Thyroid gland (tissue), 4 donors: Measurements from ENCODE around the gene TRABD2A. TPM values are rescaled to one million over a fixed set of nuclear protein-coding genes. Genes with fewer than 3 reads are reported as not detected.

Experiments
- DNase-seq, 2 donors: peaks; one replicate each; pipeline ENCODE4 v3.0.0-alpha.2; 2019
- H3K27ac ChIP-seq, 3 donors: fragments of 200-600 bp; sonication (generic); 1 replicate in 2 of 3; 2 replicates in 1 of 3; pipeline ENCODE4 v1.5.1; 2016 to 2019; ENCODE audit warnings: mild to moderate bottlenecking in 1 of 3, moderate library complexity in 1 of 3
- H3K27me3 ChIP-seq: fragments of 200-600 bp; sonication (generic); one replicate; pipeline ENCODE4 v1.5.1; 2019
- H3K36me3 ChIP-seq, 2 donors: fragments of 200-600 bp; sonication (generic); one replicate each; pipeline ENCODE4 v1.5.1; 2016 to 2019
- H3K4me1 ChIP-seq, 2 donors: fragments of 200-600 bp; sonication (generic); one replicate each; pipeline ENCODE4 v1.5.1; 2017 to 2019
- H3K4me3 ChIP-seq, 3 donors: fragments of 200-600 bp; sonication (generic); replicated peaks in 1 of 3; 1 replicate in 2 of 3; 2 replicates in 1 of 3; pipeline ENCODE4 v1.5.1; 2016; ENCODE audit warnings: mild to moderate bottlenecking in 1 of 3
- H3K9me3 ChIP-seq: fragments of 200-600 bp; sonication (generic); one replicate; pipeline ENCODE4 v1.5.1; 2017
- POLR2A ChIP-seq, 2 donors: fragments of 450-650 bp; IDR thresholded peaks; one replicate each; pipeline ENCODE4 v1.6.1; 2017; ENCODE audit warnings: antibody characterized with exemption in 2 of 2, mild to moderate bottlenecking in 2 of 2, moderate library complexity in 1 of 2
- WGBS, 2 donors: methylation state at CpG; one replicate each; pipeline ENCODE4 v1.1.5; 2017; 5-methylcytosine and 5-hydroxymethylcytosine counted together
- intact Hi-C: fragments of 100-400 bp; cut with DNase I; formaldehyde crosslinking; loops from one replicate; pipeline ENCODE4 v1.15.1; 2023
- total RNA-seq, 4 donors: library from RNA; depleted of rRNA; stranded (reverse); fragments of >200 nt; gene quantifications; one replicate each; pipeline ENCODE4 v1.2.3, GENCODE V29; 2016
- TF ChIP-seq, protein P1 (sequence below), 6 experiments: fragments of 200-600 bp in 3 of 6; fragments of 450-650 bp in 3 of 6; sonication (generic) in 3 of 6; IDR thresholded peaks; one replicate each; pipeline ENCODE4 v1.5.1; 2016 to 2019; ENCODE audit warnings: antibody characterized with exemption in 6 of 6, mild to moderate bottlenecking in 2 of 6, inconsistent platforms in 1 of 6, moderate library complexity in 1 of 6

Gene TRABD2A
- total RNA-seq, 4 donors from 2014 or later, result 0.20 to 1.9 TPM; not detected in 2

DNA sequence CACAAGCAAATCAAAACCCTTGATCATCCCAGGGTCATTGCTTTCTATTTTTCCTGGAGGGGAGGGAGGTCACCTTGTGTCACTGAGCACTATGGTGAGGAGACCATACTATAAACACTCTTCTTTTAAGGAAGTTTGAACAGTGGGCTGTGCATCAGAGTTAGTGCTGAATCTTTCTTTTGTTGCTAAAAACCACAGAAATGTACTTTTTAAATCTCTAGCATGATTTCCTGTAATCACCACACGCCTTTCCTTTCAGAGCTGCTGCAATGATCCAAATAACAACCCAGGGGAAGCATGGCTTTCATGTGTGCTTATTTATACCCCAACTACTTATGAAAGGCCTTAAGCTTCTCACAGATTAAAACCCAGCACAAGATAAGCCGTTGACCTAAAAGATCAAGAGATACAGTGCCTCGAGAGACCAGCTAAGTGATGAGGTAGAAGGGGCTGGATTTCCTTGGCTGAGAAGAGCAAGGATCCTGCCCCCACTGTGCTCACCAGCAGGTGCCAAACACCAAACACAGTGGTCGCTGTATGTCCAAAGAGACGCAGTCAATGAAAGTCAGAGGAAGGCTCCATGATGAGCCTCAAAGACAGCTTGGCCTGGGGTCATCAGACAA, 34.7 kb downstream of the TRABD2A start:
- no peak for DNase-seq
- Histone ChIP-seq H3K4me3 (no peak overlapping the region), H3K9me3 (no peaks in the 10 kb centered on the region), H3K36me3 (no peaks in the 10 kb centered on the region), H3K27ac (no peak overlapping the region), H3K4me1 (no peaks in the 10 kb centered on the region), H3K27me3 (no peaks in the 10 kb centered on the region)
- intact Hi-C loops, result no loop called here
- TF ChIP-seq, protein P1, sequence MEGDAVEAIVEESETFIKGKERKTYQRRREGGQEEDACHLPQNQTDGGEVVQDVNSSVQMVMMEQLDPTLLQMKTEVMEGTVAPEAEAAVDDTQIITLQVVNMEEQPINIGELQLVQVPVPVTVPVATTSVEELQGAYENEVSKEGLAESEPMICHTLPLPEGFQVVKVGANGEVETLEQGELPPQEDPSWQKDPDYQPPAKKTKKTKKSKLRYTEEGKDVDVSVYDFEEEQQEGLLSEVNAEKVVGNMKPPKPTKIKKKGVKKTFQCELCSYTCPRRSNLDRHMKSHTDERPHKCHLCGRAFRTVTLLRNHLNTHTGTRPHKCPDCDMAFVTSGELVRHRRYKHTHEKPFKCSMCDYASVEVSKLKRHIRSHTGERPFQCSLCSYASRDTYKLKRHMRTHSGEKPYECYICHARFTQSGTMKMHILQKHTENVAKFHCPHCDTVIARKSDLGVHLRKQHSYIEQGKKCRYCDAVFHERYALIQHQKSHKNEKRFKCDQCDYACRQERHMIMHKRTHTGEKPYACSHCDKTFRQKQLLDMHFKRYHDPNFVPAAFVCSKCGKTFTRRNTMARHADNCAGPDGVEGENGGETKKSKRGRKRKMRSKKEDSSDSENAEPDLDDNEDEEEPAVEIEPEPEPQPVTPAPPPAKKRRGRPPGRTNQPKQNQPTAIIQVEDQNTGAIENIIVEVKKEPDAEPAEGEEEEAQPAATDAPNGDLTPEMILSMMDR (IDR thresholded peaks at IDR 0.05), result no peak
- TF ChIP-seq POLR2A (IDR thresholded peaks at IDR 0.05), result no peak
- WGBS, 2 donors, result 51 to 54% methylated on average over 5 of the region's 5 CpGs

DNA sequence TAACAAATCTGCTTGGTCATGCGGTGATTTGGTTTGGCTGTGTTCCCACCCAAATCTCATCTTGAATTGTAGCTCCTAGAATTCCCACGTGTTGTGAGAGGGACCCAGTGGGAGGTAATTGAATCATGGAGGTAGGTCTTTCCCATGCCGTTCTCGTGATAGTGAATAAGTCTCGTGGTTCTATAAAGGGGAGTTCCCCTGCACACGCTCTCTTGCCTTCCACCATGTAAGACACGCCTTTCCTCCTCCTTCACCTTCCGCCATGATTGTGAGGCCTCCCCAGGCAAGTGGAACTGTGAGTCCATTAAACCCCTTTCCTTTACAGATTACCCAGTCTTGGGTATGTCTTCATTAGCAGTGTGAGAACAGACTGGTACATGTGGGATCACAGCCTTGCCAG, 36.7 kb downstream of the TRABD2A start:
- no peaks in the 10 kb centered on the region for H3K9me3 ChIP-seq
- no peaks in the 10 kb centered on the region for H3K27me3 ChIP-seq
- H3K27ac ChIP-seq, result no peak overlapping the region
- H3K4me3 ChIP-seq, result no peak overlapping the region
- H3K4me1 ChIP-seq, result no peaks in the 10 kb centered on the region
- no peaks in the 10 kb centered on the region for H3K36me3 ChIP-seq
- no peak for DNase-seq
- intact Hi-C loops, result no loop called here
- TF ChIP-seq, protein P1 (IDR thresholded peaks at IDR 0.05), result no peak
- no peak for TF ChIP-seq POLR2A (IDR thresholded peaks at IDR 0.05)
- 87 to 89% methylated on average over 8 of the region's 8 CpGs for WGBS, 2 donors

DNA sequence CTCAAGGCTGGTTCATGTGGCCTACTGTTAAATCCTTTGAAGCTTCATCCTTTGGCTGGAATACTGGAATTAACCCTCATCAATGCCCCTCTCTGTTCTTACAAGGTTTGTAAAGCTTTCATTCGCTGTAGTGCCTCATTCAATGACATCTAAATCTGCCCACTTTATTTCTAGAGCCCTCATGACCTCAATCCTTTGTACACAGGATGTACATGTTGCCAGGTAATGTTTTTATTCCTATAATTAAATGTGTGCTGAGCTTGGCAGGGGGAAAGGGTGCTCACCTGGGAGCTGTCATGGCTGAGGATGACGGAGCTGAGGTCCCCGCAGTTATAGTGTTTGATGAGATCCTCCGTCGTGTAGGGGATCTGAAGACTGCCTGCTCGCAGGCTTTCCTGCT, 39.3 kb downstream of the TRABD2A start:
- WGBS, 2 donors, result 88 to 93% methylated on average over 6 of the region's 6 CpGs
- H3K27ac ChIP-seq, result no peak overlapping the region
- H3K9me3 ChIP-seq, result no peaks in the 10 kb centered on the region
- intact Hi-C loops, result no loop called here
- H3K4me3 ChIP-seq, result no peak overlapping the region
- H3K27me3 ChIP-seq, result no peaks in the 10 kb centered on the region
- H3K36me3 ChIP-seq, result no peaks in the 10 kb centered on the region
- no peak for TF ChIP-seq POLR2A (IDR thresholded peaks at IDR 0.05)
- TF ChIP-seq, protein P1 (IDR thresholded peaks at IDR 0.05), result no peak
- no peaks in the 10 kb centered on the region for H3K4me1 ChIP-seq
- no peak for DNase-seq

DNA sequence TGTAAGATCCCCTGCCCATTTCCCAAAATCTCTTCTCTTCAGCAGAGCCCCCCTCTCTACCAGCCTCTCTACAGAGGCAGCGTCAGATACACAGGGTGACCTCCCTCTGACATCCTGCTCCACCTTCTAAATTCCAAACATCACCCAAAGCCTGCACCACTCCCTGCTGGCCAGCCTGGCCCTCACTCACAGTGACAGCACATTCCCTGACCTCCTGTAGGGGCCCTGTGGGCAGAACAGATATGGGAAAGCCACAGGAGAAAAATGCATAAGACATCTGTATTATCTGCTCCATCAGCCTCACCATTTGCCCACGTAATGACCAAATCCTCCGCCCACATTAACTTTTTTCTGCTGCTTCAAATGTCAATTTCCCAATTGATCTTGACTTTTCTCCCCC, 40.6 kb downstream of the TRABD2A start:
- Histone ChIP-seq H3K27ac (no peak overlapping the region), H3K36me3 (no peaks in the 10 kb centered on the region), H3K9me3 (no peaks in the 10 kb centered on the region), H3K4me1 (no peaks in the 10 kb centered on the region), H3K27me3 (no peaks in the 10 kb centered on the region), H3K4me3 (no peak overlapping the region)
- DNase-seq, result no peak
- WGBS, 2 donors, result 68 to 76% methylated on average over 3 of the region's 3 CpGs
- intact Hi-C loops, result no loop called here
- TF ChIP-seq POLR2A (IDR thresholded peaks at IDR 0.05), result no peak
- TF ChIP-seq, protein P1 (IDR thresholded peaks at IDR 0.05), result no peak

DNA sequence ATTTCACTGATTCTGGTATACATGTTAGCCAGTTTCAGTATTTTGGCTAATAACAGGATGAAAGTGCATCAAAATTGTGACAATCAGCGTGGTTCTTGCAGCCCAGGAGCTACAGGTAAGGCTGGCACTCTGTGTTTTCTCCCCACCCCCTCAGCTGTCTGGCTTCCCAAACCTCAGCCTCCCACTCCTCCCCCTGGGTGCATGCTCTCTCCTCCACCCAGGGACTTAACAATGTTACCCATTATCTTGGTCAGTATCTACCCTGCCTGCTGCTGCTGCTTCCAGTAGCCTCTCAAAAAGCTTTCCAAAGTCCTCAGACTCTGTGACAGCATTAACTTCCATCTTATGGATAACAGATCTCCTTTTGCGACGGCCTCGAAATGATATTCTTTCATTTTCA, 41.0 kb downstream of the TRABD2A start:
- H3K36me3 ChIP-seq, result no peaks in the 10 kb centered on the region
- H3K27ac ChIP-seq, result no peak overlapping the region
- no peak for DNase-seq
- WGBS, 2 donors, result 87 to 93% methylated on average over 4 of the region's 4 CpGs
- H3K4me3 ChIP-seq, result no peak overlapping the region
- no peaks in the 10 kb centered on the region for H3K4me1 ChIP-seq
- intact Hi-C loops, result no loop called here
- TF ChIP-seq, protein P1 (IDR thresholded peaks at IDR 0.05), result no peak
- no peak for TF ChIP-seq POLR2A (IDR thresholded peaks at IDR 0.05)
- no peaks in the 10 kb centered on the region for H3K27me3 ChIP-seq
- no peaks in the 10 kb centered on the region for H3K9me3 ChIP-seq
